Measurements from ENCODE around the gene NECAB3. TPM values are rescaled to one million over a fixed set of nuclear protein-coding genes. Genes with fewer than 3 reads are reported as not detected.

Gene NECAB3
- total RNA-seq, 1 experiment from 2014 or later: 17.4 TPM

DNA sequence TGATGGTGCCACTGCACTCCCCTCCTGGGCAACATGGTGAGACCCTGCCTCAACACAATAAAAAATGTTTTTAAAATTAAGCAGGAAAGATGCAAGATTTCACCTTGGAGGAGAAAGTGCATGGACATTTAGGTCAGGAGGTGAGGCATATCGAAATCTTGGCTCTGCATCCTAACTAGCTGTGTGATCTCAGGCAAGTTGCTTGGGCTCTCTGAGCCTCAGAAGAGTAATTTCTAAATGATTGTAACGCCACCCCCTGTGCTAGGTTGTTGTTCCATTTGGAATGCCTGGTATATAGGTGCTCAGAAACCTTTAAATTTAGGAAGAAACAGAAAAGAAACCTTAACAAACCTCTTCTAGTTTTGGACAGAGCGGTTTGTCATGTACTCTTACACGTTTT is 48.0 kb downstream of the NECAB3 start:
- no peak overlapping the region for H3K4me3 ChIP-seq
- H3K27me3 ChIP-seq: no peaks in the 10 kb centered on the region
- DNase-seq: no peak
- H3K9me3 ChIP-seq: no peaks in the 10 kb centered on the region
- peaks cover 22% of the 10 kb centered on the region for H3K36me3 ChIP-seq

DNA sequence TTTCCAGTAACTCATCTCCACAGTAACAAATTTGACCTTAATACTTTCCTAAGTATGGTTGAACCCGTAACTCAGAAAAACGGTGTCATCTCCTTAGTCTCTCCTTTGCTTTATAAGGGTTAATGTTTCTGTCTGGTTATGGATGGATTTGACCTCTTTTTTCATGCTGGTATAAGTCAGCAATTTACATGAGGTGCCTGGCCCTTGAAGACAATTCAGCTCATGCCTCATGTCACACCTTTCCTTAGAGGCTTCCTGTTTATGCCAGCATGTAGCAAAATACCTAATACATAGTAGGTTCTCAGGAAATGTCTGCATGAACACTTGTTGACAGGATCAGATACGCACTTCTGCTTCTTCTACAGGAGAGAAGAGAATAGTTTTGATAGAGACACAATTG is 49.8 kb downstream of the NECAB3 start:
- H3K27me3 ChIP-seq: no peaks in the 10 kb centered on the region
- H3K36me3 ChIP-seq: peaks cover 22% of the 10 kb centered on the region
- no peak for DNase-seq
- H3K4me3 ChIP-seq: no peak overlapping the region
- H3K9me3 ChIP-seq: no peaks in the 10 kb centered on the region

DNA sequence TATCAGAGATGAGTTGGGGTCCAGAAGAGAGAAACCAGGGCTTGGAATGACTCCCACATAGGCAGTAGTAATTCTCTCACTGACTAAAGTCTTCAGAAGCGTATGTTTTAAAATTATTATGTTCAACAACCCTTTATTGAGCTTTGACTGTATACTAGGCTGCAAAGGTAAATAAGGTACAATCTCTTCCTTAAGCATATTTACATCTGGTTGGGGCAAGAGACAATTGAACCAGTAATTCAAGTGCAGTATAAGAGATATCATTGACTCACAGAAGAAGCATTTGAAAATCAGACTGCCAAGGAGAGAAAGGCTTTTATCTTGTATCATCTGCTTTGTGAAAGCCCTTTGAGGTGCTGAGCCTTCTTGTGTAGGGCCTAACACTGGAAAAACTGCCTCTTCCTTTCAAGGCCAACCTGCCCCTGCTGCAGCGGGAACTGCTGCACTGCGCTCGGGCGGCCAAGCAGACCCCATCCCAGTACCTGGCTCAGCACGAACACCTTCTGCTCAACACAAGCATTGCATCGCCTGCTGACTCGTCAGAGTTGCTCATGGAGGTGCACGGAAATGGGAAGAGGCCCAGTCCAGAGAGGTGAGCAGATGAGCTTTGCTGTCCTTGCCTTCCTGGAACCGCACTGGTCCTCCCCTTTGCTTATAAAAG is 51.4 kb downstream of the NECAB3 start:
- H3K36me3 ChIP-seq: peaks cover 14% of the 10 kb centered on the region; the same call in 1 of the 2 replicates
- DNase-seq: no peak
- no peaks in the 10 kb centered on the region for H3K27me3 ChIP-seq
- H3K9me3 ChIP-seq: no peaks in the 10 kb centered on the region
- no peak overlapping the region for H3K4me3 ChIP-seq

DNA sequence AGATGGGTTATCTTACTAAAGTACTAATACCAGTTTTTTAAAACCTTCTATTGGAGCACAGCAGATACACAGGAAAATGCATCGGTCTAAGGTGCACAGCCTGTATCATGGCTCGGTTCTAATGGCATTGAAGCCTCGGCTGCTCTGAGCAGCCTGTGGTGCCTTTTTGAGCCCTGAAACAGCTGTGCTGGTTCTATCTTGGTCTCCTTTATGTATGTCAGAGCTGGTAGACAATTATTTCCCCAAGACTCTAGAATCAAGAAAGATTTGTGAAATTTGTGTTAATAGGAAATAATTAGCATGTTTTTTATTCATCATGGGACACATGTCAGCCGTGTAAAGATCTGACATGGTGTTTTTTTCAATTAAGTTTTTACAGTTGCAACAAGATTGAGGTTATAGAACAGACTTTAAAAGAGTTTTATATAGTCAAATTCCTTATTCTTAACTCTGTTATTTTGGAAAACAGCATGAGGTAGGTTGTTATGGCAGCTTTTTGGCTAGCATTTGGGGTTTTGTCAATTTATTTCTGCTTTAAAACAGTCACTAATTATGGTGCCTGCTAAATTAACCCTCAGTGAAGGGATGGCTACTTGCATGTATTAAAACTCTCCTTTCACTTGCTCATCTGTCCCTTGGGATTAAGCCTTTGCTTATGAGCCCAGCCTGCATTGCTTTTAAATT is 52.4 kb downstream of the NECAB3 start:
- Histone ChIP-seq H3K9me3 (no peaks in the 10 kb centered on the region), H3K4me3 (no peak overlapping the region), H3K36me3 (peaks cover 9% of the 10 kb centered on the region; the same call in 1 of the 2 replicates), H3K27me3 (no peaks in the 10 kb centered on the region)
- DNase-seq: no peak

DNA sequence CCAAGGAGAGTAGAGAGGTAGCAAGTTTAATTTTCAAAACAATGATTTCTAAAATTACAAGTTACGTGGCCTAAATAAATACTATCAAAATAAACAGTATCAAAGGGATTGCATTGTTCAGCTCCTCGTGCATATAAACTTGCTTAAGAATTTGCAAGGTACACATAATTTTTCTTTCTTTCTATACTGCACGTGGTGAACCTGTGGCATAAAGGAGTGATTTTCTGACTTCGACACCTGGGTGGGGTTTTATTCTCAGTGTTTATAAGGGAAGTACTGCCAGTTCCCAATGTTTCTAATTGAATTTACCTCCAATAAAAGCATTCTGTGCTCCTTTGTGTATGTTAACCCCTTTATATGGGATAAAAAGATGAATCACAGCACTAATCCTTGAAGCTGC is 62.2 kb downstream of the NECAB3 start:
- Histone ChIP-seq H3K9me3 (no peaks in the 10 kb centered on the region), H3K4me3 (no peak overlapping the region), H3K27me3 (no peaks in the 10 kb centered on the region), H3K36me3 (peaks cover 11% of the 10 kb centered on the region; the same call in 1 of the 2 replicates)
- DNase-seq: no peak

DNA sequence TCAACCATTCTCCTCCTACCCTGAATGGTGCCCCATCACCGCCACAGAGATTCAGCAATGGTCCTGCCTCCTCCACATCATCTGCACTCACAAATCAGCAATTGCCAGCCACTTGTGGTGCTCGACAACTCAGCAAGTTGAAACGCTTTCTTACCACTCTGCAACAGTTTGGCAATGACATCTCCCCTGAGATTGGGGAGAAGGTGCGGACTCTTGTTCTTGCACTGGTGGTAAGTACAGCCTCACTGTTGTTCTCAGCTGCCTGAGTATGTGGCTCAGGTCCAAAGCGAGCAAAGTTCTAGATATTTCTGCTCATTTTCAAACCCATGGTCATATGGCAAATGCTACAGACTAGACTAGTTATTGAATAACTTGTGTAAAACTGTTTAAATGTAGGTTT is 63.1 kb downstream of the NECAB3 start:
- H3K36me3 ChIP-seq: peaks cover 11% of the 10 kb centered on the region; the same call in 1 of the 2 replicates
- DNase-seq: no peak

DNA sequence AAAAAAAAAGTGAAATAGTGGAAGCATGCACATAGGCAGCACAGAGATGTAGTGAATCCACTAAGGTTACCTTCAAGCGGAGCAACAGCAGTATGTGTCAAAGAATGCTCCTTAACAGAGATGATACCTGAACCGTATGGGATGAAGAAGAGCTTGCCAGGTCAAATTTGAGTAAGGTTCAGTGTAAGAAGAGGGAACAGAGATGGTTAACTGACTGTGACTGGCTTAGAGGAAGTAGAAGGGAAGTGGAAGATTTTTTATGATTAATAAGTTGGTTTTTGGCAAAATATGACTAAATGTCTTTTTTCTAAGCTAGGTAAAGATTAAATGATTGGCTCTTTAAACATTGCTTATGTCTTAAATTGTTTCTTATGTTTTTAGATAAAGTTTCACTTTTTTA is 64.7 kb downstream of the NECAB3 start:
- peaks cover 5% of the 10 kb centered on the region; the same call in 1 of the 2 replicates for H3K36me3 ChIP-seq
- no peaks in the 10 kb centered on the region for H3K9me3 ChIP-seq
- H3K27me3 ChIP-seq: no peaks in the 10 kb centered on the region
- H3K4me3 ChIP-seq: no peak overlapping the region
- no peak for DNase-seq

More for the DNA sequence above, 63.1 kb downstream of the NECAB3 start:
- H3K27me3 ChIP-seq: no peaks in the 10 kb centered on the region
- H3K9me3 ChIP-seq: no peaks in the 10 kb centered on the region
- no peak overlapping the region for H3K4me3 ChIP-seq

Other genes with a start within 250 kb of the NECAB3 start
- gene SNTA1, start 230.7 kb downstream of the NECAB3 start, total RNA-seq (2014; rRNA removed; shearing (Covaris generic); ENCODE audit: low replicate concordance): 14.0 and 15.7 TPM in 2 replicates
- gene CBFA2T2, start 184.3 kb downstream of the NECAB3 start, total RNA-seq (2014; rRNA removed; shearing (Covaris generic); ENCODE audit: low replicate concordance): 7.2 and 7.5 TPM in 2 replicates
- not detected in 2 replicates for gene C20orf144, start 12.1 kb downstream of the NECAB3 start, total RNA-seq (2014; rRNA removed; shearing (Covaris generic); ENCODE audit: low replicate concordance)
- 2.4 and 3.5 TPM in 2 replicates for gene ACTL10, start 7.5 kb downstream of the NECAB3 start, total RNA-seq (2014; rRNA removed; shearing (Covaris generic); ENCODE audit: low replicate concordance)
- gene E2F1, start 12.0 kb upstream of the NECAB3 start, total RNA-seq (2014; rRNA removed; shearing (Covaris generic); ENCODE audit: low replicate concordance): 52.1 and 57.2 TPM in 2 replicates
- 1.5 and 2.7 TPM in 2 replicates for gene PXMP4, start 45.9 kb upstream of the NECAB3 start, total RNA-seq (2014; rRNA removed; shearing (Covaris generic); ENCODE audit: low replicate concordance)
- gene ZNF341, start 57.6 kb upstream of the NECAB3 start, total RNA-seq (2014; rRNA removed; shearing (Covaris generic); ENCODE audit: low replicate concordance): 1.0 and 1.5 TPM in 2 replicates
- gene CHMP4B, start 136.9 kb upstream of the NECAB3 start, total RNA-seq (2014; rRNA removed; shearing (Covaris generic); ENCODE audit: low replicate concordance): 73.9 and 82.3 TPM in 2 replicates

Data from MG63 (cell line).